ENCODE data around the gene DTL. TPM values are rescaled to one million over a fixed set of nuclear protein-coding genes. Genes with fewer than 3 reads are reported as not detected.

DTL gene
- total RNA-seq, 6 experiments from 2014 or later, result 13.3 to 21.7 (median 18.2) TPM

DNA sequence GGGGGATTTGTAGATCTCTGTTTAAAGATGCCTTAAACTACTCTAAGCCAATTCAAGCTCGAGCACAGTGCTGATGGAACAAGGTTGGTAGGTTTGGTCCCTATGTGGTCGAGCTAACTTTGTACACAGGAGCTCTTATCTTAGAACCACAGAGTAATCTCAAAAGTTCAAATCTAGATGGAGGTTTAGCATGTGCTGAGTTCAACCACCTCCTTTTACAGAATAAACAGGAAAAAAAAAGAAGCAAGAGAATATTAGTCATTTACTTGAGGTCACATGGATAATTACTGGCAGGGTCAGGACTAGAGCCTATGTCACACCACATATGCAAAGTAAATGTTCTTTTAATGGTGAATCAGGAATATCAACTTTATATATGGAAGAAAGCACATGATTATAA lies 86.2 kb downstream of the DTL start:
- Mint-ChIP-seq H3K9me3 (no peaks in the 10 kb centered on the region), H3K27me3 (ENCODE audit: insufficient read depth) (peaks cover 1% of the 10 kb centered on the region; the same call in 1 of the 2 replicates), H3K4me3 (no peak overlapping the region), H3K36me3 (ENCODE audit: low read depth) (no peaks in the 10 kb centered on the region), H3K4me1 (ENCODE audit: low read depth) (peaks cover 13% of the 10 kb centered on the region), H3K27ac (no peak overlapping the region)
- TF ChIP-seq, protein P1, sequence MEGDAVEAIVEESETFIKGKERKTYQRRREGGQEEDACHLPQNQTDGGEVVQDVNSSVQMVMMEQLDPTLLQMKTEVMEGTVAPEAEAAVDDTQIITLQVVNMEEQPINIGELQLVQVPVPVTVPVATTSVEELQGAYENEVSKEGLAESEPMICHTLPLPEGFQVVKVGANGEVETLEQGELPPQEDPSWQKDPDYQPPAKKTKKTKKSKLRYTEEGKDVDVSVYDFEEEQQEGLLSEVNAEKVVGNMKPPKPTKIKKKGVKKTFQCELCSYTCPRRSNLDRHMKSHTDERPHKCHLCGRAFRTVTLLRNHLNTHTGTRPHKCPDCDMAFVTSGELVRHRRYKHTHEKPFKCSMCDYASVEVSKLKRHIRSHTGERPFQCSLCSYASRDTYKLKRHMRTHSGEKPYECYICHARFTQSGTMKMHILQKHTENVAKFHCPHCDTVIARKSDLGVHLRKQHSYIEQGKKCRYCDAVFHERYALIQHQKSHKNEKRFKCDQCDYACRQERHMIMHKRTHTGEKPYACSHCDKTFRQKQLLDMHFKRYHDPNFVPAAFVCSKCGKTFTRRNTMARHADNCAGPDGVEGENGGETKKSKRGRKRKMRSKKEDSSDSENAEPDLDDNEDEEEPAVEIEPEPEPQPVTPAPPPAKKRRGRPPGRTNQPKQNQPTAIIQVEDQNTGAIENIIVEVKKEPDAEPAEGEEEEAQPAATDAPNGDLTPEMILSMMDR (IDR thresholded peaks at IDR 0.05), result no peak
- no peak for DNase-seq

DNA sequence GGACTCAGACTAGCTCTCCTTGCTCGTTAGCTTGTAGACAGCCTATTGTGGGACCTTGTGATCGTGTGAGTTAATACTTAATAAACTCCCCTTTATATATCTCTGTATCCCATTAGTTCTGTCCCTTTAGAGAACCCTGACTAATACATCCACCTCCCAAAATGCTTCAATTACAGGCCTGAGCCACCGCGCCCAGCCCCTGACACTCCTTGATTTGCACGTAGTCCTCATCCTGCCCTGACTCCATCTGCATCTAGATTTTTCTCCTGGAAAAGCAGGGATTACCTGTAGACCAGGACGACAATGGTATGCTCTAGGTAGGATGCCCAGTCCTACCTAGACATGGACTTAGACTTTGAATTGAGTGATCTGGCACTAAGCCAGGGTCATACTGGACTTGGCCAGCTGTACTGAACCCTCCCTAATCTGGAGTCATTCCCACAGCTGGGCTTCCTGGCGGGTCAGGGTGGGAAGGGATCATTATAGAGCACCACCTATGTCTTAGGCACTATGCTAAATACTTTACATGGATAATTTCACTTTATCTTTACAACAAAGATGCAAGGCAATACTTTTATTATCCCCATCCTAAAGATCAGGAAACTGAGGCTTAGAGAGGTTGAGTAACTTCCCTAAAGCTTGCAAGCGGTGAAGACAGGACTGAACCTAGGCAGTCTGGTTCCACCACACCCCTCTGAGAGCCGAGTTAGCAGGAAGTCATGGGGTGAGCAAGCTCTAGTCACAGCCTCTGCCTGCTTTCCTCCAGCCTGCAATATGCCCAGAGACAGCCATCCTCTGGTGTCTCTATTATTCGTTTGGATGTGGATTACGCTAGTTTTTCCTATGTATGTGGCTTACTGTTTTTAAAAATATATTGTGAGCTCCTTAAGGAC lies 89.4 kb downstream of the DTL start:
- no peak for DNase-seq
- H3K4me3 Mint-ChIP-seq, result no peak overlapping the region
- no peaks in the 10 kb centered on the region; the same call in 1 of the 2 replicates for H3K36me3 Mint-ChIP-seq (ENCODE audit: low read depth)
- H3K4me1 Mint-ChIP-seq (ENCODE audit: low read depth), result peaks cover 13% of the 10 kb centered on the region
- H3K27ac Mint-ChIP-seq, result no peak overlapping the region
- TF ChIP-seq, protein P1 (IDR thresholded peaks at IDR 0.05), result no peak
- H3K9me3 Mint-ChIP-seq, result no peaks in the 10 kb centered on the region
- no peaks in the 10 kb centered on the region for H3K27me3 Mint-ChIP-seq (ENCODE audit: insufficient read depth)

DNA sequence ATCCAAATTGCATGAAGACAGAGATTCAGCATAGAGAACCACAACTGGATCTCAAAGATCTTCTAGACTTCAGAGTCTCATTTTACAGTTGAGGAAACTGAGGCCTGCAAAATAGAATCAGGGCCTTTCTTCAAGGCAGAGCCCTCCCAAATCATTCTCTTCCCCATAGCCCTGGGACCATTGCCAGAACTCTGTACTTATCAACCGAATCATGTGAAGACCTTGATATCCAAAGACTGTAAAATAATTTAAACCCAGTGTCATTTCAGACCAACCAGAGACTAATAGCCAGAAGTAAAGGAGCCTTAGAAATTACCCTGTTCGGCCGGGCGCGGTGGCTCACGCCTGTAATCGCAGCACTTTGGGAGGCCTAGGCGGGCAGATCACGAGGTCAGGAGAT lies 90.1 kb downstream of the DTL start:
- no peak for DNase-seq
- peaks cover 13% of the 10 kb centered on the region for H3K4me1 Mint-ChIP-seq (ENCODE audit: low read depth)
- no peak overlapping the region for H3K27ac Mint-ChIP-seq
- H3K4me3 Mint-ChIP-seq, result no peak overlapping the region
- H3K9me3 Mint-ChIP-seq, result no peaks in the 10 kb centered on the region
- TF ChIP-seq, protein P1 (IDR thresholded peaks at IDR 0.05), result no peak
- no peaks in the 10 kb centered on the region for H3K27me3 Mint-ChIP-seq (ENCODE audit: insufficient read depth)
- no peaks in the 10 kb centered on the region; the same call in 1 of the 2 replicates for H3K36me3 Mint-ChIP-seq (ENCODE audit: low read depth)

DNA sequence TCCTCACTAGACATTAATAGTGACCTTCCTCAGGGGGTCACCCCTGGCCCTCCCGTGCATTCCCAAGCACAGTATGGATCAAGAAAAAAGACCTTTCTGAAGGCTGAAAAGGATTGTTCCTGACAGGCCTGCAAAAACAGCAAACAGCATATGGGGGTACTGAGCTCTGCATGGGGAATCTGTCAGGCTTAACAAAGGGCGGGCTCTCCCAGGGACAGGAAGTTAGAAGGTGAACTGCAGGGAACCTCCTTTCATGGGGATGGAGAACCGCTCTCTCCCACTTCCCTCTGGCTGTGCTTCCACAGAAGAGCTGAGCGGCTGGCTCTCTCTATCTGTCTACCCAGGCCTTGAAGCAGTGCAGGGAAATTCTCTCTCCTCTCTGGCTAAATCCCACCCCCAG lies 91.7 kb downstream of the DTL start:
- no peaks in the 10 kb centered on the region for H3K4me1 Mint-ChIP-seq (ENCODE audit: low read depth)

DNA sequence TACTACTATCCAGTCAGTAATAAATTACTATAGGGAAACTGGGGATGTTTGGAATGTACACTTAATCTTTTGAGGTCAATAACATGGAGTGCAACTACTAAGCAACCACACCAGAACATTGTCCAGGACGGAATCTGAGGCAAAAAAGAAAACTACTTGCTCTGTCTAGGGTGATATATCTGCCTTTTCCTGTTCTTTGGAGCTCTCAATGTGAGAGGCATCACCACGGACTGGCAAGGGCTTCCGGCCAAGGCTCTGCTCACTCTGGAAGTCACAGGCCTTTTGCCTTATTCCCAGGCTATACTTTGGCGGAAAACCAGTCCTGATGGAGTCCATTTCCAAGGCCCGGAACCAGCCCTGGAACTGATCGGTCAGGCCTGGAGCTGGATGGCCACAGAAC lies 94.2 kb downstream of the DTL start:
- DNase-seq, result no peak
- Mint-ChIP-seq H3K4me1 (ENCODE audit: low read depth) (no peaks in the 10 kb centered on the region), H3K36me3 (ENCODE audit: low read depth) (peaks cover 5% of the 10 kb centered on the region)

More for the DNA sequence above, 91.7 kb downstream of the DTL start:
- TF ChIP-seq, protein P1 (IDR thresholded peaks at IDR 0.05), result no peak
- H3K9me3 Mint-ChIP-seq, result no peaks in the 10 kb centered on the region
- H3K36me3 Mint-ChIP-seq (ENCODE audit: low read depth), result no peaks in the 10 kb centered on the region; the same call in 1 of the 2 replicates
- no peaks in the 10 kb centered on the region for H3K27me3 Mint-ChIP-seq (ENCODE audit: insufficient read depth)
- H3K4me3 Mint-ChIP-seq, result no peak overlapping the region
- H3K27ac Mint-ChIP-seq, result no peak overlapping the region
- DNase-seq, result no peak

More for the DNA sequence above, 94.2 kb downstream of the DTL start:
- Mint-ChIP-seq H3K4me3 (no peak overlapping the region), H3K27ac (no peak overlapping the region), H3K27me3 (ENCODE audit: insufficient read depth) (no peaks in the 10 kb centered on the region), H3K9me3 (no peaks in the 10 kb centered on the region)
- TF ChIP-seq, protein P1 (IDR thresholded peaks at IDR 0.05), result no peak

Data from HFFc6 (cell line).